ENCODE data around the gene SMIM41.
A peak's percentile ranks its signal among the peaks of the same experiment; 100 is the strongest.

The SMIM41 gene

DNA sequence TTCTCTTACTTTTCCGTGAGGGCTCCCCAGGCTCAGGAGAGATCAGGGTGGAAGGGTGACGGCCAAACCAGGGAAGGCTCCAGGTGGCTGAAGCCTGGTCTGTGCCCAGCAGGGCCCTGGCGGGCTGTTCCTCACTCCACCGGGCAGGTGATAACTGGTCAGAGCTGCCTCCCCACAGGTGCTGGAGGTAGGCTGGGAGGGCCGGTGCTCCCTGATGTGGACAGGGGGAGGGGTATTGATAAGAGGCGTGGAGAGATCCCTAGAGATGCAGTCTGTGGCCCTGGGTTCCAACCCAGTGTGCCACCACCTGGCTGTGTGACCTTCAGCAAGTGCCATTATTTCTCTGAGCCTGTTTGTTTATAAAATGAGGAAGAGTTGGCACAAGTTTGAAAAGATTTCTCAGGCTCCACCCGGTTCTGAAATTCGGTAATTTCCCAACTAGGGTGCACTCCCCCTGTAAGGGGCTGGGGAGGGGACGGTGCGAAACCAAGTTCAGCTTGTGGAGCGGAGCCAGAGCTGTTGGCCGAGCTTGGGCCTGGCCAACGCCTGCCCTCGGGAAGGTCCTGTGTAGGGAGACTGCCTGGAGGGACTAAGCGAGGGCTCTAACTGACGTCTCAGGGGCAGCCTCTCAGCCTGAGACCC, 29.3 kb upstream of the SMIM41 start:
- Histone ChIP-seq H3K27me3 (no peaks in the 10 kb centered on the region), H3K4me2 (peak overlapping the region; percentile 100), H3K27ac (peak overlapping the region; percentile 95), H3K36me3 (peaks cover 19% of the 10 kb centered on the region), H3K9ac (peak overlapping the region; percentile 91), H3K4me1 (peaks cover 54% of the 10 kb centered on the region), H3K9me3 (no peaks in the 10 kb centered on the region), H3K4me3 (peak overlapping the region; percentile 75), H4K20me1 (peaks cover 39% of the 10 kb centered on the region)
- no peak for TF ChIP-seq Cebpa-rat (IDR thresholded peaks at IDR 0.05)

GRCh38 chr12:52050758-52051541, 28.6 kb upstream of the SMIM41 start, which contains the start of gene NR4A1:
TSS of gene NR4A1 (plus strand) at chr12:52051442. CDS start at chr12:52054329, 2,887 bp downstream.
- peaks cover 47% of the 10 kb centered on the region for H3K4me1 ChIP-seq
- H3K9me3 ChIP-seq, result no peaks in the 10 kb centered on the region
- peak within 1 kb of the TSS; percentile 100 for H3K4me2 ChIP-seq
- peak within 1 kb of the TSS; percentile 95 for H3K27ac ChIP-seq
- no peak for TF ChIP-seq Cebpa-rat (IDR thresholded peaks at IDR 0.05)
- H4K20me1 ChIP-seq, result peaks cover 42% of the 10 kb centered on the region
- H3K36me3 ChIP-seq, result peaks cover 24% of the 10 kb centered on the region
- H3K27me3 ChIP-seq, result no peaks in the 10 kb centered on the region
- peak within 1 kb of the TSS; percentile 91 for H3K9ac ChIP-seq
- peak within 1 kb of the TSS; percentile 75 for H3K4me3 ChIP-seq

- no peaks in the 10 kb centered on the region for H3K9me3 ChIP-seq
- H3K4me1 ChIP-seq, result peaks cover 41% of the 10 kb centered on the region
- peaks cover 48% of the 10 kb centered on the region for H4K20me1 ChIP-seq
- H3K9ac ChIP-seq, result no peak overlapping the region; the same call in 1 of the 2 replicates
- H3K27ac ChIP-seq, result no peak overlapping the region
- peaks cover 40% of the 10 kb centered on the region for H3K36me3 ChIP-seq
- no peaks in the 10 kb centered on the region for H3K27me3 ChIP-seq
- no peak for TF ChIP-seq Cebpa-rat (IDR thresholded peaks at IDR 0.05)
- H3K4me3 ChIP-seq, result peak overlapping the region; percentile 75; the same call in 1 of the 2 replicates
- peak overlapping the region; percentile 100 for H3K4me2 ChIP-seq
Observed at GRCh38 chr12:52052468-52053186, 26.9 kb upstream of the SMIM41 start.

- TF ChIP-seq Cebpa-rat (IDR thresholded peaks at IDR 0.05), result no peak
- Histone ChIP-seq H3K4me2 (no peak overlapping the region), H3K27ac (no peak overlapping the region)
Observed at GRCh38 chr12:52053536-52054209, 25.8 kb upstream of the SMIM41 start.

DNA sequence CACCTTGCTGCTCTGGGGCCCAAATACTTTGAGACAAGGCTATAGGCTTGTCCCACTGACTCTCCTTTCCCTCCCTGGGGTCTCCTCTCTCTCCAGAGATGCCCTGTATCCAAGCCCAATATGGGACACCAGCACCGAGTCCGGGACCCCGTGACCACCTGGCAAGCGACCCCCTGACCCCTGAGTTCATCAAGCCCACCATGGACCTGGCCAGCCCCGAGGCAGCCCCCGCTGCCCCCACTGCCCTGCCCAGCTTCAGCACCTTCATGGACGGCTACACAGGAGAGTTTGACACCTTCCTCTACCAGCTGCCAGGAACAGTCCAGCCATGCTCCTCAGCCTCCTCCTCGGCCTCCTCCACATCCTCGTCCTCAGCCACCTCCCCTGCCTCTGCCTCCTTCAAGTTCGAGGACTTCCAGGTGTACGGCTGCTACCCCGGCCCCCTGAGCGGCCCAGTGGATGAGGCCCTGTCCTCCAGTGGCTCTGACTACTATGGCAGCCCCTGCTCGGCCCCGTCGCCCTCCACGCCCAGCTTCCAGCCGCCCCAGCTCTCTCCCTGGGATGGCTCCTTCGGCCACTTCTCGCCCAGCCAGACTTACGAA, 25.2 kb upstream of the SMIM41 start:
- Histone ChIP-seq H3K27me3 (no peaks in the 10 kb centered on the region), H4K20me1 (peaks cover 48% of the 10 kb centered on the region), H3K9ac (no peak overlapping the region), H3K9me3 (no peaks in the 10 kb centered on the region), H3K4me1 (peaks cover 34% of the 10 kb centered on the region), H3K36me3 (peaks cover 57% of the 10 kb centered on the region), H3K4me3 (no peak overlapping the region), H3K27ac (no peak overlapping the region), H3K4me2 (no peak overlapping the region)
- TF ChIP-seq Cebpa-rat (IDR thresholded peaks at IDR 0.05), result no peak

More at GRCh38 chr12:52053536-52054209, 25.8 kb upstream of the SMIM41 start:
- H3K27me3 ChIP-seq, result no peaks in the 10 kb centered on the region
- H3K9me3 ChIP-seq, result no peaks in the 10 kb centered on the region
- H4K20me1 ChIP-seq, result peaks cover 48% of the 10 kb centered on the region
- H3K4me1 ChIP-seq, result peaks cover 41% of the 10 kb centered on the region
- no peak overlapping the region for H3K4me3 ChIP-seq
- no peak overlapping the region for H3K9ac ChIP-seq
- peaks cover 51% of the 10 kb centered on the region for H3K36me3 ChIP-seq

DNA sequence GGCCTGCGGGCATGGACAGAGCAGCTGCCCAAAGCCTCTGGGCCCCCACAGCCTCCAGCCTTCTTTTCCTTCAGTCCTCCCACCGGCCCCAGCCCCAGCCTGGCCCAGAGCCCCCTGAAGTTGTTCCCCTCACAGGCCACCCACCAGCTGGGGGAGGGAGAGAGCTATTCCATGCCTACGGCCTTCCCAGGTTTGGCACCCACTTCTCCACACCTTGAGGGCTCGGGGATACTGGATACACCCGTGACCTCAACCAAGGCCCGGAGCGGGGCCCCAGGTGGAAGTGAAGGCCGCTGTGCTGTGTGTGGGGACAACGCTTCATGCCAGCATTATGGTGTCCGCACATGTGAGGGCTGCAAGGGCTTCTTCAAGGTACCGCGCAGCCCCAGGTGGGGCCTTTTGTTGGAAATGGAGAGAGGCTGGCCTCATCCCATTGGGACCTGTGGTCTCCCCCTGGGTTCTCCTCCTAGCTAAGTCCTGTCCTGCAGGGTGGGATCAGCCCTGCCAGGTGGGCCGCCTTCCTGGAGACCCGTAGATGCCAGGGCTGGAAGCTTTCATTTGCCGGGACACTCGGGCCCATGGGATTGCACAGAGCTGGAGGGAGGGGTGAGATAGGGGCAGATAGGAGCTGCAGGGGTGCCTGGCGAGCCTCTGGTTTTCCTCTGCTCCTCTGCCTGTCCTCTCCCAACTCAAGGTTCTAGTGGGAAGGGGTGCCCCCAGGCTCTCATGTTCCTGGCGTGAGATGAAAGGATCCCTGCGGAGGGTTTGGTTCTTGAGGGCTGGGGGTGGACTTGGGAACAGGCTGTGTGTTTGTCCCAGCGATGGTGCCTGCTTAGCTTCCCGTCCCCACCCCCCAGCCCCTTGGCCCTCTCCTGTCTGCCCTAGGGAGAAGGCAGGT, 24.4 kb upstream of the SMIM41 start:
- Histone ChIP-seq H3K9me3 (no peaks in the 10 kb centered on the region), H3K9ac (no peak overlapping the region), H3K4me3 (no peak overlapping the region), H4K20me1 (peaks cover 48% of the 10 kb centered on the region), H3K36me3 (peaks cover 65% of the 10 kb centered on the region), H3K4me2 (no peak overlapping the region), H3K4me1 (peaks cover 27% of the 10 kb centered on the region), H3K27me3 (no peaks in the 10 kb centered on the region), H3K27ac (no peak overlapping the region)
- TF ChIP-seq Cebpa-rat (IDR thresholded peaks at IDR 0.05), result no peak

- no peak overlapping the region for H3K27ac ChIP-seq
- peaks cover 20% of the 10 kb centered on the region for H3K4me1 ChIP-seq
- H3K4me3 ChIP-seq, result no peak overlapping the region
- peaks cover 48% of the 10 kb centered on the region for H4K20me1 ChIP-seq
- TF ChIP-seq Cebpa-rat (IDR thresholded peaks at IDR 0.05), result no peak
- H3K27me3 ChIP-seq, result no peaks in the 10 kb centered on the region
- H3K4me2 ChIP-seq, result no peak overlapping the region
- H3K36me3 ChIP-seq, result peaks cover 69% of the 10 kb centered on the region
- no peak overlapping the region for H3K9ac ChIP-seq
- no peaks in the 10 kb centered on the region for H3K9me3 ChIP-seq
Observed at GRCh38 chr12:52055731-52056711, 23.5 kb upstream of the SMIM41 start.

All from BLaER1 (cell line).